ENCODE results near the gene TRIP12. TPM values are rescaled to one million over a fixed set of nuclear protein-coding genes. Genes with fewer than 3 reads are reported as not detected.
A peak's percentile ranks its signal among the peaks of the same experiment; 100 is the strongest.
"Not testable (repeated sequence)": the region's sequence is repeated elsewhere in the genome, so short reads cannot be mapped to it uniquely, and the experiment has no call there.

TRIP12 gene
- 100 to 1,000 TPM; 194 to 200 TPM for total RNA-seq
- long read RNA-seq, donor 1, partial matches to known transcripts: 11 of 19 reads
- long read RNA-seq, donor 1, other reads (novel, unspliced or antisense): 8 of 19 reads
- long read RNA-seq, donor 2, partial matches to known transcripts: 13 of 21 reads
- long read RNA-seq, donor 2, other reads (novel, unspliced or antisense): 8 of 21 reads

DNA sequence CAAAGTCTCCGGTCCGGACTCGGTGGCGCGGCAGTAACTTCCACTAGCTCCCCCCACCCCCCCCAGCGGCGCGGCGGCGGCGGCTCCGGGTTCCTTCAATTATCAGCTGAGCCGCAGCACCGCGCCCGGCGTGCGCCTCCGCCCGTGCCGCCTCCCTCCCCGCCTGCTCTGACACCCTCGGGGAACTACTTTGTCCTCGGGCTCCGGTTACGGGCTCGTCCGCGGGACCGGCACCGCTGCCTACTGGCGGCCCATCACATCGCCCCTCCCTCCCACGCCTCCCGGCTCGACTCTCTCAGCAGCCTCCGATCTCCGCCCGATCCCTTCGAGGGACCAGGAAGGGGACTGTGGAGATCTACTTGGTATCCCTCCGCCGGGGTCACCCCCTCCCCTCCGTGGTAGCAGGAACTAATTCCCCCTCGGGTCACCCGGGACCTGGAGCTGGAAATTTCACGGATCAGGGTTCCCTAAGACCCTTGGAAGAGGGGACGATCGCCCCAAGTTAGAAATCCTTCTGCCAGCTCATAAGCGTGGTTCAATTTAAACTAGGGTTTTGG lies at the start of gene TRIP12:
Gene TRIP12 (minus strand): TSS at position 118 of the 557 bp plus-strand sequence. CDS start 41,930 bp downstream, outside the sequence.
- intact Hi-C loops (cut with DNase I): no loop called here

DNA sequence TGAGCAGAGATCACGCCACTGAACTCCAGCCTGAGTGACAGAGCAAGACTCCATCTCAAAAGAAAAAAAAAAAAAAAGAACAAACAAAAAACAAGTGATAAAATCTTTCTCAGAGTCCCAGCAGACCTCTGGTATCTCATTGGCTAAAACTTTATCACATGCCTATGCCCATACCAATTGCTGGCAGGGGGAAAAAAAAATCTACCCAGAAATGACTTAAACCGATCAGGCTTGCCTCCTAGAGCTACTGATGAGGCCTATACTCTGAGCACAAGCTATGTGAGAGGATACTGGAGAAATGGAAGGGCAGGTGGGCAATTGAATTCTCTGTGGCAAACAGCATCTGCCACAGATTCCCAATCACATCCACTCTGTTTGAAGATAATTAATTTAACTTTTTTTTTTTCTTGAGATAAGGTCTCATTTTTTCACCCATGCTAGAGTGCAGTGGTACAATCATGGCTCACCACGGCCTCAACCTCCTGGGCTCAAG lies 49.5 kb upstream of the TRIP12 start:
- no peak for DNase-seq (ENCODE audit: low spot score)
- intact Hi-C loops (cut with DNase I): no loop called here

More for the DNA sequence above, at the start of gene TRIP12:
- DNase-seq (ENCODE audit: low spot score): peak; percentile 97

DNA sequence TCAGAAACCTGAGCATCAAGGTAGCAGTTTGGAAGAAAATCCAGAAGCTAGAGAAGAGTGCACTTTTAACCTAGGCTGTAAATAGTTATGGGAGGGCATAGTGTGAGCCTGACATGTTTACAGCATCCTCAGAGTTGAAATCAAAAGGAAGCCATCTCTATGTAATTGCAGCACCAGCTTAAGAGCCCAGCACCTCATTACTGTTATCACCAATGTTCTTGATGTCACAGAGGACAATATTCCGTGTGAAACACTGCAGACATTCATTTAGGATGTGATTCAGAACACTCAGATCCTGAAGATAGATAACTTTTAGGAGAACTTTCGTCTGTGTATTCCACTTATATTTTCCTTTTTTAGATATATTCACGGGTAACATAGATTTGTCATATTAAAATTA lies 48.6 kb upstream of the TRIP12 start:
- intact Hi-C loops (cut with DNase I): no loop called here
- DNase-seq (ENCODE audit: low spot score): no peak

DNA sequence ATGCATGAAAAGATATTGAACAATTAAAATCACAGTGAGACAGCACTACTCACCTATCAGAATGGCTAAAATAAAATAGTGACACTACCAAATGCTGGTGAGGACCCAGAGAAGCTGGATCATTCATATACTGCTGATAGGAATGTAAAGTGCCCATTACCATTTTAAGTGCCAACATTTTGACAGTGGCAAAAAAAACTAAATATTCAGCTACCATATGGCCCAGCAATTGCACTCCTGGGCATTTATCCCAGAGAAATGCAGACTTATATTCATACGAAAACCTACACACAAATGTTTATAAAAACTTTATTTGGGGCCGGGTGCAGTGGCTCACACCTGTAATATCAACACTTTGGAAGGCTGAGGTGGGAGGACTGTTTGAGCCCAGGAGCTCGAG lies 48.1 kb upstream of the TRIP12 start:
- no peak for DNase-seq (ENCODE audit: low spot score)
- intact Hi-C loops (cut with DNase I): no loop called here

DNA sequence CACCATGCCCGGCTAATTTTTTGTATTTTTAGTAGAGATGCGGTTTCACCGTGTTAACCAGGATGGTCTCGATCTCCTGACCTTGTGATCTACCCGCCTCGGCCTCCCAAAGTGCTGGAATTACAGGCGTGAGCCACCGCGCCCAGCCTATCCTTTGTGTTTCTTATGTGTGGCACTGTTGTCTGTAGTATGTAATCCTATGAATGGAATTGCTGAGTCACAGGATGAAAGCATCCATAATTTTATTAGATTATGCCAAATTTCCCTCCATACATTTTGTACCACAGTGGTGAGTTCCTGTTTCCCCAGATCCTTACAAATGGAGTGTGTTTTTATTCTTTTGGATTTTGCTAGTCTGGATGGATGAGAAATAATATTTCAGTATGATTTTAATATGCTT lies 41.8 kb upstream of the TRIP12 start:
- not testable (repeated sequence) for DNase-seq (ENCODE audit: low spot score)

DNA sequence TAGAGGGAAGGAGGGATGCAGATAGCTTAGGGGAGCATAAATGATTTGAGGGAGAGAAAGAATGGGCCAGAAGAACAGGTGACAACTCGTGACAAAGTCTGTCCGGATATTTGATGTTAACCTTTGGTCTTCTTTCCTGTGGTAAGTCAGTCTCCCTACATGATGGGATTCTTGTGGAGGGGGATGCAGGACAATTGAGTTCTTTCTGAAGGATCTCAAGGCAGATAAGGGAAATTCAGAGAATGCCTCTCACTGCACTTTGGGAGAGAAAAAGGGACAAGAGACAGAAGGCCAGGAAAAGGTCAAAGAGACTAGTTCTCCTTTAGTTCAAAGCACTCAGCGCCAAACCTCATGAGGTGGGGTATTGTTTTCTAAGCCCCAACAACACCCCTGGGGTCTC lies 34.7 kb upstream of the TRIP12 start:
- no peak for DNase-seq (ENCODE audit: low spot score)
- intact Hi-C loops (cut with DNase I): no loop called here

More for the DNA sequence above, 41.8 kb upstream of the TRIP12 start:
- intact Hi-C loops (cut with DNase I): not testable (repeated sequence)

DNA sequence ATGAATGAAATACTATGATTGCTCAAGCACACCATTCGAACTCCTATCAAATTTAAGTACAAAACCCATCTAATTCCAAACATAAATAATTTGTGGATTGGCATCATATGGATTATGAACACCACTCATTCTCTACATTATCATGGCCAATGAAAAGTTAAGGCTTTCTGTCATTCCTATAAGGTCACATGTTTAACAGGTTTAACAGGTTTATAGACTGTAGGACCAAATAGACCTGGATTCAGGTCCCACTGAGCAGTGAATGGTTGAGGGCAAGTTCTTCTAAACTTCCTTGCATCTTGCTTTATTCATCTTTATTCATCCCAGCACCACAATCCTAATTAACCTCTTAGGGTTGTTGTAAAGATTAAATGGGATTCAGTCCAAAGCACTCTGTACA lies 33.9 kb upstream of the TRIP12 start:
- DNase-seq (ENCODE audit: low spot score): no peak
- intact Hi-C loops (cut with DNase I): no loop called here

DNA sequence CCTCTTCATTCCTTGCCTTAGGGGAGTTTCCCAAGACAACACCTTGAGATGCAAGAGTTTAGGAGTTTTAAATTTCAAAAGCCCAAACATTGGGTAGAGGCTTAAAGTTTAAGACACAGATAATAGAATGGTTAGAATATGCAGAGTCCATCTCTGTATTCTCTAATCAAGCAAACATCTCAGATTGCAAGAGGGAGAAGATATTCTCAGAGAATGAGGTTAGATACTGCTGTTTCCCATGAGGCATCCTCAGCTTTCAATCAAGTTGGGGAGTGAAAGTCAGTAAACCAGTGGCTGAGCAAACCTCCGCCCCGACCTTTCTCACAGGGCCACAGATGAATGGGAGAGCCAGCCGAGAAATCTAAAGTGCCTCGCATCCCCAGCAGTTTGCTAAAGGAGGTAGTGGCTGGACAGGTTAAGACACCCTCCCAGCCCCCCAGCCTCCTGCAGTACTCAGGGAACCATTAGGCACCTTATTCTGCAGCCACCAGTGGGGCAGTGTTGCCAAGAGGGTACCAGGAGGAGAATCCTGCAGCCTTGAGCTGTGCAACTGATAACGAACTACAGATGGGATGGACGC lies 30.5 kb upstream of the TRIP12 start:
- no peak for DNase-seq (ENCODE audit: low spot score)
- intact Hi-C loops (cut with DNase I): no loop called here

DNA sequence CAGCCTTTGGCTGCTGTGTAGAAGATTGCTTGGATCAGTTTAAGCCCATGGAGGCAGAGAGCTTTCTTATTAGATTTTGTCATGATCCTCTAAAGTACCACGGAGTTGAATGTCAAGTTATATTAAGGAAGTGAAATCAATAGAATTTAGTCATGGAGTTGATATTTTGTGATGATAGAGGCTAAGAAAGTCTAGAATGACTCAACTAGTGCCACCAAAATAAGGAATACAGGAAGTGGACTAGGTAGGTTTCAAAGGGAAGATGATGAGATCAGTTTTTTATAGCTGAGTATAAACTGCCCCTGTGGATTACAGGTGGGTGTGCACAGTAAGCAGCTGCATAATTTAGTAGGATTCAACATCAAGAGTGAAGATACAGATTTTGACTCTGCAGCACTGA lies 25.7 kb upstream of the TRIP12 start:
- no peak for DNase-seq (ENCODE audit: low spot score)
- intact Hi-C loops (cut with DNase I): no loop called here

DNA sequence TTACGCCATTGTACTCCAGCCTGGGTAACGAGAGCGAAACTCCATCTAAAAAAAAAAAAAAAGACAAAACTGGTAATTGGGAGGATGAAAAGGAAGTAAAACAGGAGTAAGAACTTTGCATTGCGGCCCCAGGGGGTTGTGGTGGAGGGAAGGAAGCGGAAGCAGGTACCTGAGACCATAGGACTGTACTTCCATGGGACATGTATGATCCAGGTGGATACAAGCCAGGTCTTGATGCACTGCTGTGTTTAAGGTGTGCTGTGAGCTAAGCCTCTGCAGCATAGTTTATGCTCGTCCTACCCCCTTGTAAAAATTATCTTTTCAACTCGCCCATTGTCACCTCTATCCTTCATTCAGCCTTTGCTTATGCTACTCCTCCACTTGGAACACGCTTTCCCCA lies 24.2 kb upstream of the TRIP12 start:
- DNase-seq (ENCODE audit: low spot score): no peak
- intact Hi-C loops (cut with DNase I): no loop called here

DNA sequence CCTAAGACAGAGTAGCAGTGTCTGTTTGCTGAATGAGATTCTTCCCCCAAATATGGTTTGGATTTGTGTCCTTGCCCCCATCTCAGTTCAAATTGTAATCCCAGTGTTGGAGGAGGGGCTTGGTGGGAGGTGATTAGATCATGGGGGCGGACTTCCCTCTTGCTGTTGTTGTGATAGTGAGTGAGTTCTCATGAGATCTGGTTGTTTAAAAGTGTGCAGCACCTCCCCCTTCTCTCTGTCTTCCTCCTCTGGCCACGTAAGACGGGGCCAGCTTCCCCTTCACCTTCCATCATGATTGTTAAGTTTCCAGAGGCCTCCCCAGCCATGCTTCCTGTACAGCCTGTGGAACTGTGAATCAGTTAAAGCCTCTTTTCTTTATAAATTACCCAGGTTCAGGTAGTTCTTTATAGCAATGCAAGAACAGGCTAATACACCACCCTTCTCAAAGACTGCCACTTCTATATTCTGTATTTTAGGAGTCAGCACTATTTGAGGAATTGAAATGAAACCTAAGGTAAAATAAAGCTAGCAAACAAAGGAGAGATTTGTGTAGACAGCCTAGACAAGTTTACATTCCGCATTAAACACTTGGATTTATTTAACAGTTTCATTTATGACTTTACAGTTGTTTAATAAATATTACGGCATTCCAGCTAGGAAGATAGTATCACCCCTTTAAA lies 22.1 kb upstream of the TRIP12 start:
- no peak for DNase-seq (ENCODE audit: low spot score)
- intact Hi-C loops (cut with DNase I): no loop called here

DNA sequence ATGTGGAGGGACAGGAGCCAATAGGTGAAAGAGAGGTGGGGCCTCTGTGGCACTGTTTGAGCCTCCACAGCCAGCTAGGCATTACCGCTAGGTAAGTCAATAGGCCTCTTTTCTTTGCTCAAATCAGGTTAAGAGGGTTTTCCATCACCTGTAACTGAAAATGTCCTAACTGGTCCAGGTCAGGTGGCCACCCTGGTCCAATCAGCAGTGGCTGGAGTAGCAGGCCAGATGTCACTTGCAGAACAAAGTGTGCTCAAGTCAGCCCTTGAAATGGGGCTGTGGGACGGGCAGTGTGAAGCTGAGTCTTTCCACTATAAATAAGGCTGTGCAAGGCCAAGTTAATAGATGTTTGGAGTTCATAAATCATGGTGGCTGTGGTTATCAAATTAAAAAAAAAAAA lies 21.4 kb upstream of the TRIP12 start:
- DNase-seq (ENCODE audit: low spot score): no peak
- intact Hi-C loops (cut with DNase I): no loop called here

DNA sequence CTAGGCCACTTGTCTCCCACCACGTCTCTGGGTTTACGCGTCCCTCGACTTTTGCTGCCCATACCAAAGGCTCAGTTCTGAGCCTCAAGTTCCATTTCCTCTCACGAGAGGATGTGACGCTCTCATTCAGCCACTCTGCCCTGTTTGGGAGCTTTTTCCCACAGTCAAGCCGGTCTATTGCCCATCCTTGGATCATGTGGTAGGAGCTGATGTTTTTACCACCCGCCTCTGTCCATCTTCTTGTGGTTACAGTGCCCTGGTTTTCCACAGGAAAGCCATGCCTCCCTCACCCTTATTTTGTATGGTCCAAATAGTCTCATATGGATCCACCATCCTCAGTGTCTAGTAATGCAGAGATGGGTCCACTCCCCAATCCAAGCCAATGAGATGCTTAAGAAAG lies 20.9 kb upstream of the TRIP12 start:
- intact Hi-C loops (cut with DNase I): no loop called here
- no peak for DNase-seq (ENCODE audit: low spot score)

DNA sequence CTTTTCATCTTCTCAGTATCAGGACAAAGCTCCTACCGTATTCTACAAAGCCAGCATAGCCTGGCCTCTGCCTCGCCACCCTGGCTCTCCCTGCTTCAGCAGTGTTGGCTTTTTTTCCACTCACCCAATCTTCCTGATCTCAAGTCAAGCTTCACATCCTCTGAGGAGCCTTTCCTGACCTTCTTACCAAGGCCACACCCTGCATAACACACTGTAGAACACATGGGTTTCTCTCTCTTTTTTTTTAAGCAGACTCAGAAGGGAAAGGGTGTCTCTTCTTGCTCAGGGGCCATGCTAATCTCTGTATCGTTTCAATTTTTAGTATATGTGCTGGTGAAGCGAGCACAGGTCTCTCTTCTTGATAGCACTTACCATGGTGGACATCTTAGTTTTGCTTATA lies 15.7 kb upstream of the TRIP12 start:
- intact Hi-C loops (cut with DNase I): no loop called here
- no peak for DNase-seq (ENCODE audit: low spot score)

DNA sequence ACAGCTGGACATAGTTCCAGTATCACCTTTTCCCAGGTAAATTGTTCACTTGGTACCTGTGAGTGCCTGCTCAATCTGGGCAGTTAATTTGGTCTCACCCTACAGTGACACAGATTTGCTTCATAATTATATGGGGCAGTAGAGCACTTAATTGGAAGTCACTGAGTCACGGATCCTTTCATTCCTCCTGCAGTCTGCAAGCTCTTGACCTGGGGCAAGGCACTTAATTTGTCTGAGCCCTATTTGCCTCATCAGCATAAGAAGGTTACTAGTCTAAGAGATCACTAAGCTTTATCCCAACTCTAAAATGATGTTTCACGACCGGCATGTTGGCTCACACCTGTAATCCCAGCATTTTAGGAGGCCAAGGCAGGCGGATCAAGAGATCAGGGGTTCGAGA lies 9.4 kb upstream of the TRIP12 start:
- DNase-seq (ENCODE audit: low spot score): no peak
- intact Hi-C loops (cut with DNase I): no loop called here

DNA sequence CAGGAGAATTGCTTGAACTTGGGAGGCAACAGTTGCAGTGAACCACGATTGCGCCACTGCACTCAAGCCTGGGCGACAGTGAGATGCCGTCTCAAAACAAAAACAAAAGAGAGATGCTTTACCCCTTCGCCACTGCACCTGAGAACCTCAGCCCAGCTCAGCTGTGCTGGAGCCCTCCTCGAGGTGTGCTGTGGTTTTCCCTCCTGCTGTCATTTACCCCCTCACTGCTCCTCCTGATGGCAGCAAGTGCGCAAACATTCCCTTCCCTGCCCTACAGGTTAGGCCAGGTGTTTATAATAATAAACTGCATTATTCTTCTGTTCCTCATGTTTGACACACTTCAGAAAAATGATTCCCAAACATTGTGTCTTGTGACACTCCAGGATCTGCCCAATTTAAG lies 8.8 kb upstream of the TRIP12 start:
- intact Hi-C loops (cut with DNase I): no loop called here
- no peak for DNase-seq (ENCODE audit: low spot score)

DNA sequence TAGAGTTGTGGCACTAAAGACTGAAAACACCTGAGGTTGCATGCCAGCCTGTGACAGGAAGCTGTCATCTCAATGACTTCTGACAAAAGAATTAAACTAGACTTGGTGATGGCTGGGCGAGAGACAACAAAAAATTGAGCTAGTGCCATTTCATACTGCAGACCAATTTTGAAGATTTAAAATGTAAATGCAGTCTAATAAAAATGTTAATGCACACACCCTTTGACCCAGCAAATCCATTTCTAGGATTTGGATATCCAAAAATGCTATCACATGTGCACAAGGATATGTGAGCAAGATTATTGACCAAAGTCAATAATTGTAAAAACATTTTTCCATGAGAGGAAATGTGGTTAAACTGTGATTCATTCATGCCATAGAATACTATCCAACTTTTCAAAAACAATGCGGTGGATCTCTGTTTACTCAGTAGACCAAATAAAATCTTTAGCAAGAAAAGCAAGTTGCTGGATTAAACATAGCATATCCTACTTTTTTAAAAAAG lies 6.1 kb upstream of the TRIP12 start:
- intact Hi-C loops (cut with DNase I): no loop called here
- no peak for DNase-seq (ENCODE audit: low spot score)

DNA sequence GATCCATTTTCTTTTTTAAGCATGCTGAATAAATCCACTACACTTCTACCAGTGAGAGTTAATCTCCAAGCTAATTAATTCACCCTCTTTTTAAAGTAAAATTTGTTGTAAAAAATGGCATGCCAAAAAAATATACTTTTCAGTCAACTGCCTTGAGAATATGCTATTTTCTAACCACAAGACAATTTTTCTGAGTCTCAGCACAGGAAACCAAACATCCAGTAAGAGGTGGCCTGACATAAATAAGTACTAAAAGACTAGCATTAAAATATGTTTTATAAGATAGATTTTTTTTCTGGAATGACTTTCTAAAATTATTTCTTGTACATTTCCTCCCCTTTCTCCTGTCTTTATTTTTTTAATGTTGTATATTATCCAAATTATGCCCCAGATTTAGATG lies 3.4 kb upstream of the TRIP12 start:
- intact Hi-C loops (cut with DNase I): no loop called here
- no peak for DNase-seq (ENCODE audit: low spot score)

DNA sequence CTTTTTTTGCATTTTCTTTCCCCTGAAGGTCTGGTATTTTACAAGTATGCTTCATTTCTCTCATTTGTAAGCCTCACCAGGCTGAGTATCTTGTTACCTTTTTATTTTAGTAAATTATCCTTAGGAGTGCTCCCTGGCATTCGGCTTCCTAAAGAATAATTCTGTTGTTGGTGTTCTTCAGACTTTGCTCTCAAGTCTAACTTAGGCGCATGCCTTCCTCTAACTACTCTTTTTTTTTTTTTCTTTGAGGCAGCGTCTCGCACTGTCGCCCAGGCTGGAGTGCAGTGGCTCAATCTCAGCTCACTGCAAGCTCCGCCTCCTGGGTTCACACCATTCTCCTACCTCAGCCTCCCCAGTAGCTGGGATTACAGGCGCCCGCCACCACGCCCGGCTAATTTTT lies 2.7 kb upstream of the TRIP12 start:
- DNase-seq (ENCODE audit: low spot score); intact Hi-C loops (cut with DNase I): not testable (repeated sequence)

All from posterior vena cava (tissue), 2 donors.